ENCODE data around the gene MAPK4.

MAPK4 gene

DNA sequence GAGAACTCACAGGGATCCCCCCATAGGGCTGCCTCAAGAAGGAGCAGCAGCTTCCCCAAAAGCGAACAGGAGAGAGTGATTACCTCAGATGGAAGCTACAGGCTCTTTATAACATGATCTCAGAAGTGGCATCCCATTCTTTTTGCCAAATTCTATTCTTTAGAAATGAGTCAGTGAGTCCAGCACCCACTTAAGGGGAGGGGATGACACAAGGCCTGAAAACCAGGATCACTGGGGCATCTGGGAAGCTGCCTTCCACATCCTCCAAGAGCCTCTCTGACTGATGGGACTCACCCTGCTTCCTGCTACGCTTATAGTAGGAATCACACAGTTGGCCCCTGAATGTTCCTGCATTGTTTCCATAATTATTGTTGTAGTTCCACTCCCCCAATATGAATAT, 96.5 kb downstream of the MAPK4 start:
- no peak for DNase-seq

GRCh38 chr18:50656841-50657470, 97.1 kb downstream of the MAPK4 start:
- DNase-seq, result no peak

DNA sequence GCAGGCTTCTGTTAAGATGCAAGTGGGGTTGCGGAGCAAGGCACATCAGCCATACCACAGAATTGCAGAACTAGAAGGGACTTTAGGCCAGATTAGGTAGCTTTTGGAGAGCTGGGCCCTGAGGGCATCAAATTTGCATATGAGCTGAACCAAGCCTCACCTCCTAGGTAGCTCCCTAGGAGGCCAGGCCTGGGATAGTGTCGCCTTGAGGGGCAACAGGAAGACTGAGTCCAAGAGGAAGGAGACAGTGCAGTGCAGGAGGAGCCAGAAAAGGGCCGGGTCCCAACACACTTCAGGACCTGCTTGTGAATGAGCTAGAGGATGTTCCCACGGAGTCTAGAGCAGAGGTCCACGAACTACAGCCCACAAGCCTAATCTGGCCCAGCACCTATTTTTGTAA, 98.7 kb downstream of the MAPK4 start:
- no peak for DNase-seq

GRCh38 chr18:50659091-50660003, 99.5 kb downstream of the MAPK4 start:
- no peak for DNase-seq

GRCh38 chr18:50661013-50661412, 101.1 kb downstream of the MAPK4 start:
- no peak for DNase-seq

GRCh38 chr18:50662177-50662576, 102.3 kb downstream of the MAPK4 start:
- peak; percentile 25 to 52 for DNase-seq

DNA sequence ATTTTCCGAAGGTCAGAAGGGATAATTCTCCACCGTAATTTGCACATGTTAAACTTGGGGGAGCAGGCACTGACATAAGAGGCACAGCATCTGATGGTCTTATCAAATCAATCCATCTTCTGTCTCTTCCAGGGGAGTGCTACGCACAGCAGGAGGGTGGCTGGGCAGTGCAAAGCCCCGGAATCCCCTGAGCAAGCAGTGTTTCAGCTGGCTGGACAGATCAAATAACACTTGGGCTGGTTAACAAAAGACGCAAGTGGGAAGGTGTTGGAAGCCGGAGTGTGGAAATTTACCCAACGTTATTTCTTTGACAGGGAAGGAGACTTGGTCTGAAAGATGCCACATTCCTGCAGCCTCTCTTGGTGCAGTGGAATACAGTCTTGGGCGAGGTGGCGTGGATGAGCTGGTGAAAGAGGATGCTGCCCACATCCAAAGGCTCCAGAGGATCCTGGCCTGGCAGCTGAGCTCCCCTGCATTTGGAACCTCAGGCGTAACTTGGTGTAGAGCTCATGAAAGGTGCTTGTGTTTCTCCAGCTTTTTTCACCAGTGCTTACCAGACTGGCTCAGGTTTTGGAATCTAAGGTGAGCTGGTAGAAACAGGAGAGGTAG, 103.0 kb downstream of the MAPK4 start:
- no peak for DNase-seq

DNA sequence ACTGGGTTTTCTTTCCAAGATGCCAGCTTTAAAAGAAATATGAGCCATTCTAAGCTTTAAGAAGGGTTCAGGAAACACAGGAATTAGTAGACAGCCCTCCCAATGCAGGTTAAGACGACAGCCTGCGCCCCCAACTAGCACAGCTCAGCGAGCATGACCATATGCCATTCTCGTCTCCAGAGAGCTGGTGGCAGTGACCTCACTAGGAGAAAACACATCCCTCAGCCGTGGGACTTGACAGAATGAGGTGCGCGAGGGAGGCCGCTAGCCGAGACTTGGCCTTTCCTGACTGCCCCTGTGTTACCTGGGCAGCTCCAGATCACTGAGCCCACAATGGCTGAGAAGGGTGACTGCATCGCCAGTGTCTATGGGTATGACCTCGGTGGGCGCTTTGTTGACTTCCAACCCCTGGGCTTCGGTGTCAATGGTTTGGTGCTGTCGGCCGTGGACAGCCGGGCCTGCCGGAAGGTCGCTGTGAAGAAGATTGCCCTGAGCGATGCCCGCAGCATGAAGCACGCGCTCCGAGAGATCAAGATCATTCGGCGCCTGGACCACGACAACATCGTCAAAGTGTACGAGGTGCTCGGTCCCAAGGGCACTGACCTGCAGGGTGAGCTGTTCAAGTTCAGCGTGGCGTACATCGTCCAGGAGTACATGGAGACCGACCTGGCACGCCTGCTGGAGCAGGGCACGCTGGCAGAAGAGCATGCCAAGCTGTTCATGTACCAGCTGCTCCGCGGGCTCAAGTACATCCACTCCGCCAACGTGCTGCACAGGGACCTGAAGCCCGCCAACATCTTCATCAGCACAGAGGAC, 103.9 kb downstream of the MAPK4 start:
- DNase-seq, result no peak

DNA sequence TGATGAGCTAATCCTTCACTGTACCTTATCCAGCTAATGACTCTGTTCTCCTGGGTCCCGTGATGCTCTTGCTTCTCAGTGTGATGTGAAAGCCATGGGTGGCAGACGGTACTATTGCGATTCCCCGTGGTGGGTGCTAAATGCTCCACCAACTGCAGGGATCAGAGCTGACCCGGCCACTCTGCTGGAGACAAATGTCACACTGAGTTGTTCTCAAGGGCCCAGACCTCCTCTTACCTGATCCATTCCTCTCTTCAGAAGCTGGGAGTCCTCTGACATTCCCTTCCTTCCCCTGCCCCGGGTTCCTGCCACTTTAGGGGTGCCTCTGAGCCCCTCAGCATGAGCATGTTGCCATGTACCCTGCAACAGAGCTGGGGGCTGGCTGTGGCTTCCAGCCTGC, 105.1 kb downstream of the MAPK4 start:
- no peak for DNase-seq

- no peak for DNase-seq
Measured at GRCh38 chr18:50665519-50665918, 105.6 kb downstream of the MAPK4 start.

GRCh38 chr18:50666536-50666935, 106.6 kb downstream of the MAPK4 start:
- no peak for DNase-seq

GRCh38 chr18:50671376-50671775, 111.5 kb downstream of the MAPK4 start:
- DNase-seq, result no peak

DNA sequence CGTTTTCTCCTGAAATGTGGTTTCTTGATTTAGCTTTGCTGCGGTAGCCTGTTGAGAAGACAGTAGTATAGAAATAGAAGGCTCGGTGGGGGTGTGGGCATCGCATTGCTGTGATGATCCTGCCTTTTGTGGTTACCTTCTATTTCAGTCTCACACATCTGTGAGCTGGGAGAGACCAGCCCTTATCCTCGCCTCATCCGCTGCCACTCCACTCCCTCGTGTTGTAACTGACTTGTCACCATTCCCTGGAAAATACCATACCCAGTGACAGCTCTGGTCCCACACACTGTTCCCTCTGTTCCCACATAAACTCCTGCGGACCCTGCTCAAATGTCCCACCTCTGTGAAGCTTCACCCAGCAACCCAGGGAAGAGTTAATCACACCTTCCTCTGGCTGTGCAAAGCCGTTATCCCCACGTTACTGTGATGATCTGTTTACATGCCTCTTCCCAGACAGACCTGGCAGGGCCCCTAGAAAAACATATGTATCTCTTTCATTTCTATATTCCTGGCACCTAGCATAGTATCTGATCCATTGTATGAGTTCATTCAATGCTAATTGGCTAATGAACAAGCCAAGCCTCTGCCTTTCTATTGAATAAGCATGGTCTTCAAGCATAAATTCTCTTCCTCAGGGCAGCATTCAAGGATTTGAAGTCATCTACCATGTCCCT, 114.6 kb downstream of the MAPK4 start:
- DNase-seq, result no peak

- DNase-seq, result no peak
Measured at GRCh38 chr18:50675043-50675442, 115.2 kb downstream of the MAPK4 start.

GRCh38 chr18:50678651-50679050, 118.8 kb downstream of the MAPK4 start:
- DNase-seq, result no peak

DNA sequence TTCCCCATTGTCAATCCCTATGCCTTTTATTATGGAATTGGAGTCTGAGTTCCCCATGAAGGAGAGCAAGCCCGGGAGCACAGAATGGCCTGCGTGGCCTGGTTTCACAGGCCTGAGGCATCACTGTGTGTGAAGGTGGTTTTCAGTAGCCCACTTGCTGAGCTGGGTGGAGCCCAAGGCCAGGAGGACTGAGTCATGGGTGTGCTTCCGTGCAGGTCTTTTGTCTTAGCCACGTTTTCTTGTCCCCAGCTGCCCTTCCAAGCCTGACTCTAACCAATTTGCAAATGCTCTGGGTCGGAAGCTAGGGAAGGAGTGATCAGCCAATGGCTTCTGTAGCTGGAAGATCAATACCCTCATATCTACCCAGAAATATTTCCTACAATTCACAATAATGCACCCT, 119.2 kb downstream of the MAPK4 start:
- no peak for DNase-seq

DNA sequence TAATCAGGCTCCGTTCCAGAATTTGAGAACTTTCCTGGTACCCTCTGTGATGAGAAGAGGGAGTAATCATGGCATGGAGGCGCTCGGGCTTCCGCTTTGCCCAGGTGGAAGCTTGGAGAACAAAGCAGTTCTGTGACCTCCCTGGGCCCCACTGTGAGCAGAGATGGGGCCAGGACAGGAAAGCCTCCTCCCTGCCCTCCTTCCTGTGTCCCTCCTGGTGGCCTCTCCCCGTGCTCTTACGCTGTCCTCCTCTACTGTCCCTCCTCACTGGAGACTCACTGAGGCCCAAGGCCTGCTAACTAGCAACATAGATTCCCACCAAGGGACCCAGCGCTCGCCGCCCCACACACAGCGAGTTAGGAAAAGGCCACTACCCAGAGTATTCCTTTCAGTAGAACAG, 119.8 kb downstream of the MAPK4 start:
- no peak for DNase-seq

- no peak for DNase-seq
Measured at GRCh38 chr18:50680966-50681365, 121.1 kb downstream of the MAPK4 start.

DNA sequence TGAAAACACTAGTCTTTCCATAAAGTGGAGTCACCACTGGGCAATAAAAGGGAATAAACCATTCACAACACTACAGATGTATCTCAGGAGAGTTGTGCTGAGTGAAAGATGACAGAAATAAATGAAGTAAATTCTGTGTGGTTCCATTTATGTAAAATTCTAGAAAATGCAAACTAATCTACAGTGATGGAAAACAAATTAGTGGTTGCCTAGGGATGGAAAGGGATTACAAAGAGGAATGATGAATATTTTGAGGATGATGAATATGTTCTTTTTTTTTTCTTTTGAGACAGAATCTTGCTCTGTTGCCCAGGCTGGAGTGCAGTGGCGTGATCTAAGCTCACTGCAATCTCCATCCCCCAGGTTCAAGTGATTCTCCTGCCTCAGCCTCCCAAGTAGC, 123.0 kb downstream of the MAPK4 start:
- DNase-seq, result no peak

DNA sequence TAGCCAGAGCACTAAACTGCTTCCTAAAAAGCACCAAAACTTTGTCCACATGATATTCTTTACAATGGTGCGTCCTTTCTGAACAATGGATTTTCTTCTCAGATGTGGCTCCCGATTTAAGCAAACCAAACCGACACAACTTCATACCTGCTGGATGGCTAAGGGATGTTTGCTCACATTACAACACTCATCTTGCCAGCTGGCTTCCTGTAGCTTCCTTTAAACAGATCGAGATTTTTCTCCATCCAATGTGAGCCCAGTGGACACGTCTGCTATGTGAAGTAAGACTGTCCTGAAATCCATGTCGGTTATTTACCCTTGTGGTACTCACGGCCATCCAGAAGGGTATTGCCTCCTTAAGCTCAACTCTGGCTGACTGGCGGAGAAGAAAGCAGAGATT, 126.5 kb downstream of the MAPK4 start:
- DNase-seq, result no peak

- no peak for DNase-seq
Measured at GRCh38 chr18:50687491-50687890, 127.6 kb downstream of the MAPK4 start.

GRCh38 chr18:50689578-50689977, 129.7 kb downstream of the MAPK4 start:
- DNase-seq, result no peak

DNA sequence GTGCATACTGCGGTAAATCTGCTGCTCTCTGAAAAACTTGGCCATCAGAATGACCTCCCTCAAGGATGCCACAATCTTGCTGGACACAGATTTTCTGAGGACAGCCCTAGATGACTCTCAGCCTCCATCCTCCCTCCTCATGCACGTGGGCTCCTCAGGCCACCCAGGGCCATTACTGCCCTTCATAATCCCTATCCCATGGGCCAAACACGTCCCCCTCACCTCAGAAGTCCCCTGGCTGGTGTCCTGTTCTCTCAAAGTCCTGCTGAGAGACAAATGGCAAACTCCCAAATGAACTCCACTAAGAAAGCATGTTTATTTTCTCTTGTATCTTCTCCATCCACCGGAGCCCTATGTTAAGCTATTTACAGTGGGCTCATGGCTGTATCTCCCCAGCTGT, 134.3 kb downstream of the MAPK4 start:
- DNase-seq, result no peak

Data from Kasumi-1 (cell line).